SK-N-MC (cell line): Measurements from ENCODE around the gene TCAP.
A peak's percentile ranks its signal among the peaks of the same experiment; 100 is the strongest.

Experiments
- DNase-seq: peaks from one replicate; pipeline ENCODE4 v3.0.0-alpha.2; 2011; ENCODE audit warnings: low read depth, low spot score
- H3K27ac ChIP-seq: fragments of 200-600 bp; sonication (generic); 2 replicates; pipeline ENCODE4 v1.5.1; 2016; ENCODE audit warnings: mixed run types
- H3K36me3 ChIP-seq: fragments of 200-600 bp; sonication (generic); 2 replicates; pipeline ENCODE4 v1.6.1; 2017; ENCODE audit warnings: antibody characterized with exemption, low read length, mixed read lengths; ENCODE audit not compliant: insufficient read depth
- H3K4me3 ChIP-seq: fragments of 200-600 bp; sonication (generic); 2 replicates; pipeline ENCODE4 v1.5.1; 2016
- H3K9ac ChIP-seq: fragments of 200-600 bp; sonication (generic); 2 replicates; pipeline ENCODE4 v1.8.0; 2017; ENCODE audit warnings: mixed run types, mixed read lengths; ENCODE audit not compliant: insufficient read length
- H3K9me3 ChIP-seq: fragments of 200-600 bp; sonication (generic); 2 replicates; pipeline ENCODE4 v1.6.1; 2017; ENCODE audit warnings: low read depth, mild to moderate bottlenecking, antibody characterized with exemption, low read length, moderate library complexity, mixed read lengths
- EZH2 ChIP-seq: fragments of 200-600 bp; sonication (generic); IDR thresholded peaks from one replicate; pipeline ENCODE4 v1.6.1; 2017; ENCODE audit warnings: antibody characterized with exemption
- FOXP2 ChIP-seq: optimal IDR thresholded peaks from 2 replicates; pipeline ENCODE3; 2011; ENCODE audit warnings: mild to moderate bottlenecking, moderate library complexity; ENCODE audit not compliant: insufficient read depth; ENCODE audit errors: extremely low read length, control extremely low read depth
- POLR2AphosphoS5 ChIP-seq: IDR thresholded peaks from 2 replicates; pipeline ENCODE4 v1.6.1; 2012; ENCODE audit warnings: mild to moderate bottlenecking, low read depth, low read length, borderline replicate concordance

The TCAP gene

GRCh38 chr17:39634384-39634871 lies 30.7 kb upstream of the TCAP start:
- H3K27ac ChIP-seq = no peak overlapping the region
- no peak for DNase-seq
- no peak overlapping the region for H3K4me3 ChIP-seq
- no peak overlapping the region for H3K9ac ChIP-seq
- no peaks in the 10 kb centered on the region for H3K36me3 ChIP-seq
- TF ChIP-seq EZH2 = no peak
- TF ChIP-seq FOXP2 = no peak
- TF ChIP-seq POLR2AphosphoS5 = no peak
- no peaks in the 10 kb centered on the region for H3K9me3 ChIP-seq

GRCh38 chr17:39635614-39636176 lies 29.5 kb upstream of the TCAP start:
- no peak for DNase-seq
- Histone ChIP-seq H3K4me3 (no peak overlapping the region), H3K27ac (no peak overlapping the region), H3K36me3 (no peaks in the 10 kb centered on the region), H3K9ac (peak overlapping the region; percentile 88), H3K9me3 (no peaks in the 10 kb centered on the region)
- TF ChIP-seq FOXP2 (no peak), EZH2 (no peak), POLR2AphosphoS5 (no peak)

GRCh38 chr17:39636587-39636926 lies 28.6 kb upstream of the TCAP start:
- Histone ChIP-seq H3K4me3 (peak overlapping the region; percentile 94), H3K36me3 (no peaks in the 10 kb centered on the region), H3K27ac (peak overlapping the region; percentile 67; the same call in 1 of the 2 replicates), H3K9me3 (no peaks in the 10 kb centered on the region), H3K9ac (peak overlapping the region; percentile 88)
- TF ChIP-seq EZH2 = no peak
- no peak for TF ChIP-seq FOXP2
- no peak for TF ChIP-seq POLR2AphosphoS5
- DNase-seq = no peak

GRCh38 chr17:39636927-39637736 lies 28.0 kb upstream of the TCAP start, which contains the start of gene STARD3:
STARD3 (plus strand) TSS chr17:39637144; CDS start chr17:39653532, 16,388 bp downstream.
- no peaks in the 10 kb centered on the region for H3K36me3 ChIP-seq

GRCh38 chr17:39638317-39638716 lies 26.8 kb upstream of the TCAP start:
- no peaks in the 10 kb centered on the region for H3K9me3 ChIP-seq
- peak overlapping the region; percentile 88 for H3K9ac ChIP-seq
- no peak for TF ChIP-seq POLR2AphosphoS5
- no peak for TF ChIP-seq FOXP2
- TF ChIP-seq EZH2 = no peak
- no peaks in the 10 kb centered on the region for H3K36me3 ChIP-seq
- no peak overlapping the region for H3K27ac ChIP-seq
- no peak for DNase-seq
- peak overlapping the region; percentile 94; the same call in 1 of the 2 replicates for H3K4me3 ChIP-seq

More at GRCh38 chr17:39636927-39637736, 28.0 kb upstream of the TCAP start, which contains the start of gene STARD3:
- Histone ChIP-seq H3K9ac (peak within 1 kb of the TSS; percentile 88), H3K4me3 (peak within 1 kb of the TSS; percentile 94), H3K27ac (peak within 1 kb of the TSS; percentile 67; the same call in 1 of the 2 replicates), H3K9me3 (no peaks in the 10 kb centered on the region)
- DNase-seq = no peak
- TF ChIP-seq FOXP2 (no peak), POLR2AphosphoS5 (peak; percentile 82), EZH2 (no peak)

GRCh38 chr17:39639043-39639442 lies 26.1 kb upstream of the TCAP start:
- no peak for DNase-seq
- H3K27ac ChIP-seq = no peak overlapping the region
- no peaks in the 10 kb centered on the region for H3K36me3 ChIP-seq
- H3K9me3 ChIP-seq = no peaks in the 10 kb centered on the region
- no peak for TF ChIP-seq POLR2AphosphoS5
- no peak for TF ChIP-seq FOXP2
- no peak for TF ChIP-seq EZH2
- no peak overlapping the region for H3K9ac ChIP-seq
- H3K4me3 ChIP-seq = no peak overlapping the region

GRCh38 chr17:39639566-39640458 lies 25.3 kb upstream of the TCAP start:
- Histone ChIP-seq H3K27ac (no peak overlapping the region), H3K9me3 (no peaks in the 10 kb centered on the region), H3K36me3 (no peaks in the 10 kb centered on the region), H3K4me3 (no peak overlapping the region), H3K9ac (no peak overlapping the region)
- TF ChIP-seq FOXP2 = no peak
- no peak for TF ChIP-seq EZH2
- no peak for TF ChIP-seq POLR2AphosphoS5
- no peak for DNase-seq
